HS-27A (cell line): ENCODE measurements around the gene KCNQ1.
"Not testable (repeated sequence)": the region's sequence is repeated elsewhere in the genome, so short reads cannot be mapped to it uniquely, and the experiment has no call there.

Experiments used
- DNase-seq: peaks from one replicate; pipeline ENCODE4 v3.0.0-alpha.2; 2012; ENCODE audit warnings: low read depth, missing footprints

KCNQ1 gene

DNA sequence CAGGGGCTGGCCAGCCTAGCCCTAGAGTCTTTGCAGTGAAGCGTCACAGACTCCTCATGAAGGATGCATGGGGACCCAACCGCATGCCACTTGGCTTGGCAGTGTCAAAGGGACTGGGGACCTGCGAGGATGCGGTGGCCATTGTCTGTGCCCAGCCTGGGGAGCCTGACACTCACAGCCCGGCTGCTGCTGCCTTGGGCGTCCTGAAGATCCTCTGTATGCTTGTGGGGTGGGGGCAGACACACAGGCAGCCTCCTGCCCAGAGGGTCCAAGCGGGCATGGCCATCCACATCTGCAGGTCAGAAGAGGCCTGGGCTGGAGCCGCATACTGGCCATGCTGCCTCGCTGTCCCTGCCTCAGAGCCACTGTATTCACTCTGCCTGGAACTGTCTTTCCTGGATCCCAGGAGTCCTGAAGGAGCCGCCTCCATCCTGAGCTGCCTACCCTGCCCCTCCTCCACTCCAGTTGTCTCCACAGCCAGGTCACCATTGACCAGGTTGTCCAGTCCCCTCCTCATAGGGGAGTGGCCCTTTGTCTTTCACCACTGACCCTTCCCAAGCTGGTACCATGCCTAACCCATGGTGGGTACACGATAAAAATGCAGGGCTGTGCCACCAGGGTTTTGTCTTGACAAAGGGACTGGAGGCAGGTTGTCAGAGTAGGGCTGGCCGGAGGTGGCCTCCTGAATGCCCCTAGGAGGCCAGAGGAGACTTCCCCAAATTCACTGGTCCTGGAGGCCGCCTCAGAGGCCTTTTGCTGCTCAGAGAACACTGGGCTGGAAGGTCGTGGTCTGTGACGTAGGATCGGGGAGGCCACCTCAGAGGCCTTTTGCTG, 148.0 kb downstream of the KCNQ1 start:
- DNase-seq = no peak

GRCh38 chr11:2593393-2593950, 148.7 kb downstream of the KCNQ1 start:
- no peak for DNase-seq

DNA sequence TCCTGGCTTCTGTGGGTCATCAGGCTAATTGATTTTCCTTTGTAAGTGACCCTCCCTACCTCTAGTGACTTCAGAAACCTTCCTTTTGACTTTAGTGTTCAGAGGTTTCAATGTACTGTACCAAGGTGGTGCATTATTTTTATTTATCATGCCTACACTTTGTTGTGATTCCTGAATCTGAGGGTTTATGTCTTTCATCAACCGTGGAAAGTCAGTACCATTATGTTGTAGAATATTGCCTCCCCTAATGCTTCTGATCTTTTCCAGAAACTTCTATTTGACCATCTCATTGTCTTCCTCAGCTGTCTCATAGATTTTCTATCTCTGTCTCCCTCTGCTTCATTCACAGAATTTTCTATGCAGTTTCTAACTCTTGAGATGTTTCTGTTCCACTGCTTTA, 149.5 kb downstream of the KCNQ1 start:
- DNase-seq = no peak

- DNase-seq = no peak
Observed at GRCh38 chr11:2595204-2595603, 150.4 kb downstream of the KCNQ1 start.

- no peak for DNase-seq
Observed at GRCh38 chr11:2599561-2600189, 154.9 kb downstream of the KCNQ1 start.

- no peak for DNase-seq
Observed at GRCh38 chr11:2609345-2609744, 164.5 kb downstream of the KCNQ1 start.

DNA sequence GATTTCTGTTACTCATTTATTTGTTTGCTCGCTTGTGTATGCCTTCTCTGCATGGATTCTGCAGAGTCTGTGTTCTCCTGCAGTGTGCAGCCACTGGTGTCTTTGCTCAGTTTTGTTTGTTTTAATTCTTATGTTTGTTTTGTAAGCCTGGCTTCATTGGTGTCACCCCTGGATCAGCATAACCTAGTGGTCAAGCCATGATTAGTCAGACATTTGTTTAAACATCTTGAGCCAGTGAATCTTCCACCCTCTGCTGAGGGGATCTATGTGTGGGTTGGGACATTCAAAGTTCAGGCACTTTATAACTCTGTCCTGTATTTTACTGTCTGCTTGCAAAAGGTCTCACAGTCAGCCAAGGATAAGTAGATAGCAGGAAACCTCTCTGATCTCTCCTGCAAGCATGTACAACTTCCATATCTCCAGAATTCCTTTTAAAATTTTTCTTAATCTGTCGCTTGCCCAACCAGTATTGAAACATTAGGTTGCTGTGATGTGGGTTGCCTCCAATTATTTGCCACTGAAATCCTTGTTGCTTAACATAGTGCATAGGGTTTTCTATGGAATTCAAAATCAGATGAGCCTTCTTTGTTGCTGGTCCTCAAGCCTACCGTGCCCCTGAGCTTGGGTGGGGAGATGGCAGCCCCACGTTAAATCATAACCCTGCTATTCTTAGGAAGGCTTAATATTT, 168.2 kb downstream of the KCNQ1 start:
- no peak for DNase-seq

DNA sequence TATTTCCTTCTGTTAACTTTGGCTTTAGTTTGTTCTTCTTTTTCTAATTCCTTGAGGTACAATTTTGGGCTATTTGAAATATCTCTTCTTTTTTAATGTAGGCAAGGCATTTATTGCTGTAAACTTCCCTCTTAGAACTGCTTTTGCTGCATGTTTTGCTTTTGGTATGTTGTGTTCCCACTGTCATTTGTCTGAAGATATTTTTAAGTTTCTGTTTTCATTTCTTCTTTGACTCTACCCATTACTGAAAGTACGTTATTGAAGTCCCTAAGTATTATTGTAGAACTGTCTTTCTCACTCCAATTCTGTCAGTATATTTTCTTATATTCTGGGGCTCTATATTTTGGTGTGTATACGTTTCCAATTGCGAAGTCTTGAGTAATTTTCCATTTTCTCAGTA, 177.1 kb downstream of the KCNQ1 start:
- no peak for DNase-seq

GRCh38 chr11:2625183-2625582, 180.4 kb downstream of the KCNQ1 start:
- no peak for DNase-seq

- DNase-seq = no peak
Observed at GRCh38 chr11:2630679-2631078, 185.9 kb downstream of the KCNQ1 start.

DNA sequence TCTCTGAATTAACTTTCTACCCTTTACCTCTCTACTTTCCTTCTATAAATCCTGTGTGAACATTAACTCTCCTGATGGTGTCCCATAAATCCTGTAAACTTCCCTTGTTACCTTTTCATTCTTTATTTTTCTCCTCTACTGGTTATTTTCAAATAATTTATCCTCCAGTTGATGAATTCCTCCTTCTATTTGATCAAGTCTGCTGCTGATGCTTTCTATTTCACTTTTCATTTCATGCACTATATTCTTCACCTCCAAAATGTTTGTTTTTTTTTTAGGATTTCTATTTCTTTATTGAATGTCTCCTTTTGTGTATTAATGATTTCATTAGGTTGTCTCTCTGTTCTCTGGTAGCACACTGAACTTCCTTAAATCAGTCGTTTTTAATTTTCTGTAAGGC, 186.4 kb downstream of the KCNQ1 start:
- DNase-seq = no peak

- not testable (repeated sequence) for DNase-seq
Observed at GRCh38 chr11:2639763-2640162, 195.0 kb downstream of the KCNQ1 start.

DNA sequence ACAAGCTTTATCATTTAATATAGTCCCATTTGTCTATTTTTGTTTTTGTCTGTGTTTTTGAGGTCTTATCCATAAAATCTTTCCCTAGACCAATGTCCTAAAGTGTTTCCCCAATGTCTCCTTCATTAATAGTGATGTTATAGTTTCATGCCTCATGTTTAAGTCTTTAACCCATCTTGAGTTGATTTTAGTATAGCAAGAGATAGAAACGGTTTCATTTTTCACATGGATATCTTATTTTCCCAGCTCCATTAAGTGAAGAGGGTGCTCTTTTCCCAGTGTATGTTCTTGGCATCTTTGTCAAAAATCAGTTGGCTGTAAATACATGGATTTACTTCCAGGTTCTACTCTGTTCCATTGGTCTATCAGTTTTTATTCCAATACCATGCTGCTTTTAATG, 196.8 kb downstream of the KCNQ1 start:
- no peak for DNase-seq

- DNase-seq = no peak
Observed at GRCh38 chr11:2643746-2644145, 198.9 kb downstream of the KCNQ1 start.

DNA sequence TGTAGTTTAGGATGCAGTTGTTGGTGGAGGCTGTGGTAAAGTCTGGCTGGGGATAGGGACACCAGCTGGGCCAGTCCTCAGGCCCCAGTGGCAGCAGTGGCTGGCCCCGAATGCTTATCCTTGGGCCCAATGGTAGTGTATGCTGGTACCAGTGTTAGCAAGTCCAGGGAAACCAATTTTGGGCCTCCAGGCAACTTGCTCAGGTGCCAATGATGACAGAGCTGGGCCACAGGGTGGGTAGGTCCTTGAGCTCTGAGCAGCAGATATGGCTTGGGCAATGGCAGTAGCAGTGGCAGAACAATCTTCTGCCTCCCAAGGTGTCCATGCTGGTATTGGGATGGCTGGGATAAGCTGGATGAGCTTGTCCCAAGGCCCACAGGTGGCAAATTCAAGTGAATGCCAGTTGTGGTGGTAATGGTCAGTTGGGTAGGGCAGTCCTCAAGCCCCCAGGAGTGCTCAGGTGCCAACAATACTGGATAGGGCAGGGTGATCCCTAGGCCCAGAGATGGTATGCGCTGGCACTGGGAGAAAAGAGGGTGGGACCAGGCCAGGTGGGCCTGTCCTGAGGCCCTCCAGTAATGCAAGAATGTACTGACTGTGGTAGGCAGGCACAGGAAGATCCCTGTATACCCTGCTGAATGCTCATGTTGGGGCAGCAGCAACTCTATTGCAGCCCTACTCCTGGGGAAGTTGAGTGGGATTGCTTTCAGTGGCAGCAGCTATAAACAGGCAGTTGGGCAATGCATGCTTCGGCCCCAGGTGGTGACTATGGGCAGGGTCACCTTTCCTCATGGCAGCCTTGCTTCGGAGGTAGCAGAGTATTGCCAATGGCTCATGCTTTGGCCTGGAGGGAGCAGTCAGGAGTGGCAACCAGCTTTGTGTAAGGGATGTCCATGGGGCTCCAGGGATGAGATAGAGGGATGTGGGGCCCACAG, 200.3 kb downstream of the KCNQ1 start:
- no peak for DNase-seq

- no peak for DNase-seq
Observed at GRCh38 chr11:2645779-2646118, 200.9 kb downstream of the KCNQ1 start.

- no peak for DNase-seq
Observed at GRCh38 chr11:2647167-2647566, 202.4 kb downstream of the KCNQ1 start.

- no peak for DNase-seq
Observed at GRCh38 chr11:2647953-2648352, 203.1 kb downstream of the KCNQ1 start.

DNA sequence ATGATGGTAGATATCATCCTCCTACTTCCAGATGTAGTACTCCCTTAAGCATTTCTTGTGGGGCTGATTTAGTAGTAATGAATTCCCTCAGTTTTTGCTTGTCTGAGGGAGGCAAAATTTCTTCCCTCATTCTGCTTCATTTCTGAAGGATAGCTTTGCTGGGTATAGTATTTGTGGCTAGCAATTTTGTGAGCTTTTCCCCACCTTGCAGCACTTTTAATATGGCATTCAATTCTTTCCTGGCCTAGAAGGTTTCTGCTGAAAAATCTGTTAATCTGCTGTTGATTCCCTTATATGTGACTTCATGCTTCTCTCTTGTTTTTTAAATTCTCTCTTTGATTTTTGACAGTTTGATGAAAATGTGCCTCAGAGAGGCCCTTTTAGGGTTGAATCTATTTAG, 204.6 kb downstream of the KCNQ1 start:
- DNase-seq = no peak

- no peak for DNase-seq
Observed at GRCh38 chr11:2649848-2650247, 205.0 kb downstream of the KCNQ1 start.

GRCh38 chr11:2650343-2650867, 205.6 kb downstream of the KCNQ1 start:
- DNase-seq = no peak
